ENCODE data around the gene GATD1. TPM values are rescaled to one million over a fixed set of nuclear protein-coding genes. Genes with fewer than 3 reads are reported as not detected.

GATD1 gene
- polyA plus RNA-seq, 10 donors = 30.5 to 49.5 (median 39.2) TPM

GRCh38 chr11:796565-797295, 19.4 kb upstream of the GATD1 start:
- DNase-seq = no peak

- DNase-seq = peak; percentile 69 to 87 (median 77)
These were observed 18.6 kb upstream of the GATD1 start for GRCh38 chr11:795634-796564.

GRCh38 chr11:794766-795633, 17.7 kb upstream of the GATD1 start:
- DNase-seq = no peak

- DNase-seq = no peak
These were observed 16.9 kb upstream of the GATD1 start for GRCh38 chr11:794013-794765.

- DNase-seq = no peak
These were observed 16.3 kb upstream of the GATD1 start for GRCh38 chr11:793556-793955.

GRCh38 chr11:792873-793272, 15.6 kb upstream of the GATD1 start:
- DNase-seq = no peak

GRCh38 chr11:792535-792821, 15.2 kb upstream of the GATD1 start:
- no peak for DNase-seq

GRCh38 chr11:791658-792534, 14.6 kb upstream of the GATD1 start:
- no peak for DNase-seq

GRCh38 chr11:790721-791564, 13.7 kb upstream of the GATD1 start:
- DNase-seq = no peak

GRCh38 chr11:789943-790342, 12.7 kb upstream of the GATD1 start, which contains the start of gene CEND1:
Gene CEND1 (minus strand): TSS chr11:790090. CDS start chr11:788576, 1,514 bp downstream.
- no peak for DNase-seq

- DNase-seq = no peak
These were observed 12.0 kb upstream of the GATD1 start for GRCh38 chr11:788953-789940.

GRCh38 chr11:788009-788640, 10.8 kb upstream of the GATD1 start:
- DNase-seq = no peak

- DNase-seq = no peak
These were observed 9.9 kb upstream of the GATD1 start for GRCh38 chr11:787084-787675.

- DNase-seq = no peak
These were observed 9.2 kb upstream of the GATD1 start for GRCh38 chr11:786235-787083.

GRCh38 chr11:783581-784015, 6.3 kb upstream of the GATD1 start:
- DNase-seq = peak; percentile 72 to 88 (median 76)

Measured in muscle of back (tissue), 11 donors.